ENCODE data around the gene RTN4RL1. TPM values are rescaled to one million over a fixed set of nuclear protein-coding genes. Genes with fewer than 3 reads are reported as not detected.

Gene RTN4RL1
- total RNA-seq, 4 donors from 2014 or later = 7.3 to 12.6 (median 7.8) TPM

DNA sequence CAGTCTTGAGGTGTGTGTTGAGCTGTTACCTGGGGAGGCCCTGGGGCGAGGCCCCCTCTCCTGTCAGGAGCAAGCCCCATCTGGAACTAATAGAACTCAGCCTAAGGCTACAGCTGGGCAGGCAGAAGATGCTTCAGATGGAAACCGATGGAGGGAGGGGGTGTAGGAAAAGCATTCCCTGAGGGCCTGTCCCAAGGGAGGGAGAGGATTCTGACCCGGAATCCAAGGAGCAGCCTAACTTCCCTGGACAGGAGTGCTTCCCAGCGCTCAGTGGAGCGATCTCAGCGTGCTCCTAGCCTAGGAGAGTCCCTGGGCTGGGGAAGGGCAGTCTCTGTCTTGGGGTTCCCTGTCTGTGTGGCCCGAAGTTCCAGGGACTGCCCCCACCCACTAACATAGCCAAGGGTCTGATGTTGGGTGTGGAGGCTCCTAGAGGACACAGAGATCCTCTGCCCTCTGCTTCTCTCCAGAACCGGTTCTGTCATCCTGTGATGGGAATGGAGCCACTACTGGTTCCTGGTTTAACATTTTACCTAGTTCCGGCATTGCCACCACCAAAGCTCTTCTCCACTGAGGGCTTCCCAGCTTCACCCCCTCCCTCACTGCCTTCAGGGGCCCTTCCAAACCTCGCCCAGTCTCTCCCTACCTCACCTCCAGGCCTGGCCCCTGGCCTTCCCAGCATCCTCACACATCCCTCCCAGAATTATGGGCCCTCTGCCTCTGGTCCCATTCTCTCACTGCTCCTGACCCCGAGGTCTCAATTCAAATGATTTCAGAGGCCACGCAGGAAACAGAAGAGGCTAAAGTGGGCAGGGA, 58.7 kb downstream of the RTN4RL1 start:
- H3K9me3 ChIP-seq = no peaks in the 10 kb centered on the region
- H3K27ac ChIP-seq = no peak overlapping the region
- 45 to 57% methylated on average over 11 to 12 of the region's 12 CpGs for WGBS, 2 donors
- H3K4me3 ChIP-seq = no peak overlapping the region
- no peaks in the 10 kb centered on the region for H3K36me3 ChIP-seq
- TF ChIP-seq, protein P1, sequence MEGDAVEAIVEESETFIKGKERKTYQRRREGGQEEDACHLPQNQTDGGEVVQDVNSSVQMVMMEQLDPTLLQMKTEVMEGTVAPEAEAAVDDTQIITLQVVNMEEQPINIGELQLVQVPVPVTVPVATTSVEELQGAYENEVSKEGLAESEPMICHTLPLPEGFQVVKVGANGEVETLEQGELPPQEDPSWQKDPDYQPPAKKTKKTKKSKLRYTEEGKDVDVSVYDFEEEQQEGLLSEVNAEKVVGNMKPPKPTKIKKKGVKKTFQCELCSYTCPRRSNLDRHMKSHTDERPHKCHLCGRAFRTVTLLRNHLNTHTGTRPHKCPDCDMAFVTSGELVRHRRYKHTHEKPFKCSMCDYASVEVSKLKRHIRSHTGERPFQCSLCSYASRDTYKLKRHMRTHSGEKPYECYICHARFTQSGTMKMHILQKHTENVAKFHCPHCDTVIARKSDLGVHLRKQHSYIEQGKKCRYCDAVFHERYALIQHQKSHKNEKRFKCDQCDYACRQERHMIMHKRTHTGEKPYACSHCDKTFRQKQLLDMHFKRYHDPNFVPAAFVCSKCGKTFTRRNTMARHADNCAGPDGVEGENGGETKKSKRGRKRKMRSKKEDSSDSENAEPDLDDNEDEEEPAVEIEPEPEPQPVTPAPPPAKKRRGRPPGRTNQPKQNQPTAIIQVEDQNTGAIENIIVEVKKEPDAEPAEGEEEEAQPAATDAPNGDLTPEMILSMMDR (IDR thresholded peaks at IDR 0.05) = no peak
- DNase-seq (ENCODE audit: low spot score in 2 of 2) = no peak
- H3K4me1 ChIP-seq = peaks cover 0 to 11% (median 0%) of the 10 kb centered on the region in 4 donors
- peaks cover 0 to 12% of the 10 kb centered on the region in 2 donors for H3K27me3 ChIP-seq

DNA sequence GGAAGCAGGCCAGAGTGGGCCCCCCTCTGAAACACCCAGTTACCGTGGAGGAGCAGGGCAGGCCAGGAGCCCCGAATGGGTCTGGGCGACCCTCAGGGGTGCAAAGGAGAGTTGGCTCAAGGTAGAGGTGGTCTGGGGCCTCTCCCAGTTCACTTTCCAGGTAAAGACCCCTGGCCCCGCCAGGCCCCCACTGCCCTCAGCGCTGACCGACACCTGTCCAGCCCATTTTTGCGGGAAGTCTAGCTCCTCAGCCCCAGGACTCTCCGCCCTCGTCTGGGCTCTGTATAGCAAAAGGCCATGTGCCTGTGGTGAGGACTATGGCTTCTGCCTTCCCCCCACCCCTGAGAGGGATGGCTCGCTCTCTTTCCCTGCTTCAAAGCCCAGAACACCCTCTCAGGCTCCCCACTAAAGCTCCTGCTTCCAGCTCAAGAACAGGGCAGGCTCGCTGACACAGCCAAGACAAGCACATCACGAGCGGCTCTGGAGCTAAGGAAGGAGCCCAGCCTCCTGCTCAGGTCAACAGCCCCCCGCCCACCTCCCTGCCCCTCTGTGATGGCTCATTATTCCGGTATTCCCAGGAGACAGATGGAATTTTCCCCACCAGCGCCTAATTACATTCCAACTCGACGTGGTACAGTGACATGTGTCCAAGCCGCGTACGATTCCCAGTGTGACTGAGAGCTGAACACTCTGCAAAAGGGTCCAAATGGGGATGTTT, 59.4 kb downstream of the RTN4RL1 start:
- H3K27me3 ChIP-seq = peaks cover 0 to 12% of the 10 kb centered on the region in 2 donors
- H3K36me3 ChIP-seq = no peaks in the 10 kb centered on the region
- peaks cover 0 to 16% (median 0%) of the 10 kb centered on the region in 4 donors for H3K4me1 ChIP-seq
- 64 to 69% methylated on average over 21 of the region's 21 CpGs for WGBS, 2 donors
- no peaks in the 10 kb centered on the region for H3K9me3 ChIP-seq
- TF ChIP-seq EP300 (IDR thresholded peaks at IDR 0.05) = no peak
- TF ChIP-seq, protein P1 (IDR thresholded peaks at IDR 0.05) = no peak
- TF ChIP-seq POLR2A (IDR thresholded peaks at IDR 0.05) = no peak
- H3K27ac ChIP-seq = no peak overlapping the region
- no peak for DNase-seq (ENCODE audit: low spot score in 2 of 2)
- H3K4me3 ChIP-seq = no peak overlapping the region

DNA sequence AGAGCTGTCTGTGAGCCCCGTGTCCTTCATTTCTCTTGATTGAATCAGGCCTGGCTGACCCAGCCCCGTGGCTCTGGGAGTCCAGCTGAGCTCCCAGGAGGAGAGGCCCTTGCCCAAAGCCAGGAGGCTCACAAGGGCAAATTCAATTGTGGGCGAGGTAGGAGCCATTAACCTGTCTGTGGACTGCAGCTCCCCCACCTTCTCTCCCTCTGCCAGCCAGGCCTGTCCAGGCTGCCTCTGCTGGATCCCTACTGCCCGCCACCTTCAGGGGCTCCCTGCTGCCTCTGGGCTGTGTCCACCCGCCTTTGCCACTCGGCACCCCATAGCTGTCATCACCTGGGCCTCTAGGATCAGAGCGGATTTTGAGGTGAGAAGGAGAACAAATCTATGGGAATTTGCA, 61.9 kb downstream of the RTN4RL1 start:
- TF ChIP-seq EP300 (IDR thresholded peaks at IDR 0.05) (no peak), POLR2A (IDR thresholded peaks at IDR 0.05) (no peak)
- TF ChIP-seq, protein P1 (IDR thresholded peaks at IDR 0.05) = no peak
- WGBS, 2 donors = 76 to 81% methylated on average over 7 of the region's 7 CpGs
- H3K27ac ChIP-seq = no peak overlapping the region
- peaks cover 0 to 2% of the 10 kb centered on the region in 2 donors for H3K27me3 ChIP-seq
- H3K36me3 ChIP-seq = no peaks in the 10 kb centered on the region
- H3K9me3 ChIP-seq = no peaks in the 10 kb centered on the region
- peaks cover 0 to 33% (median 0%) of the 10 kb centered on the region in 4 donors for H3K4me1 ChIP-seq
- no peak overlapping the region for H3K4me3 ChIP-seq
- no peak for DNase-seq (ENCODE audit: low spot score in 2 of 2)

- no peaks in the 10 kb centered on the region for H3K27me3 ChIP-seq
- no peaks in the 10 kb centered on the region for H3K36me3 ChIP-seq
- DNase-seq (ENCODE audit: low spot score in 2 of 2) = no peak
- H3K27ac ChIP-seq = peak overlapping the region in 1 of 4 donors; percentile 55
- peaks cover 0 to 27% (median 0%) of the 10 kb centered on the region in 4 donors for H3K4me1 ChIP-seq
- no peak for TF ChIP-seq EP300 (IDR thresholded peaks at IDR 0.05)
- TF ChIP-seq, protein P1 (IDR thresholded peaks at IDR 0.05) = no peak
- no peak for TF ChIP-seq POLR2A (IDR thresholded peaks at IDR 0.05)
- WGBS, 2 donors = 62 to 63% methylated on average over 14 of the region's 14 CpGs
- H3K4me3 ChIP-seq = no peak overlapping the region
- no peaks in the 10 kb centered on the region for H3K9me3 ChIP-seq
Measured at GRCh38 chr17:1961189-1961588, 63.9 kb downstream of the RTN4RL1 start.

- 31 to 33% methylated on average over 8 of the region's 8 CpGs for WGBS, 2 donors
- Histone ChIP-seq H3K4me3 (peak overlapping the region in 1 of 4 donors; percentile 2), H3K27me3 (no peaks in the 10 kb centered on the region), H3K27ac (peak overlapping the region in 1 of 4 donors; percentile 55), H3K4me1 (peaks cover 0 to 22% (median 0%) of the 10 kb centered on the region in 4 donors), H3K9me3 (no peaks in the 10 kb centered on the region), H3K36me3 (no peaks in the 10 kb centered on the region)
- no peak for DNase-seq (ENCODE audit: low spot score in 2 of 2)
- no peak for TF ChIP-seq POLR2A (IDR thresholded peaks at IDR 0.05)
- TF ChIP-seq, protein P1 (IDR thresholded peaks at IDR 0.05) = no peak
- no peak for TF ChIP-seq EP300 (IDR thresholded peaks at IDR 0.05)
Measured at GRCh38 chr17:1960545-1960912, 64.6 kb downstream of the RTN4RL1 start.

Data from tibial nerve (tissue), 4 donors.